ENCODE data around the gene IFIT1. TPM values are rescaled to one million over a fixed set of nuclear protein-coding genes. Genes with fewer than 3 reads are reported as not detected.

The IFIT1 gene
- total RNA-seq, 2 experiments from 2014 or later, result 6.1 to 6.3 TPM

DNA sequence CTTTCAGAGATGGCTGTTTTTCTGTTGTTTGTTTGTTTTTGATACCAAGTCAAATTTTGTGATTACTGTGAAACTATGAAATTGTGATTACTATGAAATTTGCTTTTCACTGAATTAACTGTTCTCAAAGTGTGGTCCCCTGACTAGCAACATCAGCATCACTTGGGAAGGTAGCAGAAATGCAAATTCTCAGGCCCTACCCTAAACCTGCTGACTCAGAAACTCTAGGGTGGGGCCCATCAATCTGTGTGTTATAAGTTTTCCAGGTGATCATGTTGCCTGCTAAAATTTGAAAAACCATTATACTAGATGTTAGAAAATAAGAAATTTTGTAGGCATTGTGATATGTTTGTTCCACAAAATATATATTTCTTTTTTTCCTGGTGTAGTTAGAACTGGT, 13.3 kb upstream of the IFIT1 start:
- TF ChIP-seq, protein P1, sequence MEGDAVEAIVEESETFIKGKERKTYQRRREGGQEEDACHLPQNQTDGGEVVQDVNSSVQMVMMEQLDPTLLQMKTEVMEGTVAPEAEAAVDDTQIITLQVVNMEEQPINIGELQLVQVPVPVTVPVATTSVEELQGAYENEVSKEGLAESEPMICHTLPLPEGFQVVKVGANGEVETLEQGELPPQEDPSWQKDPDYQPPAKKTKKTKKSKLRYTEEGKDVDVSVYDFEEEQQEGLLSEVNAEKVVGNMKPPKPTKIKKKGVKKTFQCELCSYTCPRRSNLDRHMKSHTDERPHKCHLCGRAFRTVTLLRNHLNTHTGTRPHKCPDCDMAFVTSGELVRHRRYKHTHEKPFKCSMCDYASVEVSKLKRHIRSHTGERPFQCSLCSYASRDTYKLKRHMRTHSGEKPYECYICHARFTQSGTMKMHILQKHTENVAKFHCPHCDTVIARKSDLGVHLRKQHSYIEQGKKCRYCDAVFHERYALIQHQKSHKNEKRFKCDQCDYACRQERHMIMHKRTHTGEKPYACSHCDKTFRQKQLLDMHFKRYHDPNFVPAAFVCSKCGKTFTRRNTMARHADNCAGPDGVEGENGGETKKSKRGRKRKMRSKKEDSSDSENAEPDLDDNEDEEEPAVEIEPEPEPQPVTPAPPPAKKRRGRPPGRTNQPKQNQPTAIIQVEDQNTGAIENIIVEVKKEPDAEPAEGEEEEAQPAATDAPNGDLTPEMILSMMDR (IDR thresholded peaks at IDR 0.05), result no peak
- intact Hi-C loops (cut with micrococcal nuclease), result no loop called here
- no peak for ATAC-seq
- no peak for DNase-seq
- H3K4me1 Mint-ChIP-seq (ENCODE audit: low read depth), result peaks cover 8% of the 10 kb centered on the region
- no peaks in the 10 kb centered on the region for H3K9me3 Mint-ChIP-seq
- H3K4me3 Mint-ChIP-seq, result no peak overlapping the region
- no peaks in the 10 kb centered on the region for H3K36me3 Mint-ChIP-seq (ENCODE audit: low read depth)
- no peak overlapping the region for H3K27ac Mint-ChIP-seq
- CTCF ChIA-PET, result interaction anchor here (1.0 to 1.6 kb wide), 4 partner anchors 10 to 128 kb away, joined by 3 to 4 read pairs (median 4); partner anchors contain the start of genes IFIT1 and LIPA
- POLR2A ChIA-PET, result no interaction called here
- peaks cover 1% of the 10 kb centered on the region for H3K27me3 Mint-ChIP-seq

DNA sequence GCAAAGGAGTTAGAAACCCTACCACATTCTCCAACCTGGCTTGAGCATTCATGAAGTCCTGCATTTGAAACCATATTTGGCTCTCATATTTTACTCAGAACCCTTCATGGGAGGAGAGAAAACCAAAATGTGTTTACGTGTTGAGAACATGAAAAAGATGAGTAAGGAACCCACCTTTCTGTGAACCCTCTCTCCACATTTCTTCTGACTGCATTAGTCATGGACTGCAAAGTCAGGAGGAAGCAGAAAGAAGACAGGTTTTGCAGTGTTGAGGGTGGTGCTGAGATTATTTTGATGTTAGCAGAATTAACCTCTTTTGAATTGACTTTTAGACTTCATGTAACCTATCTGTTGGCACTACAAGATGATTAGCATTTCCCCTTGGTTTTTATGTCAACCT, 9.7 kb upstream of the IFIT1 start:
- Mint-ChIP-seq H3K4me1 (ENCODE audit: low read depth) (peaks cover 8% of the 10 kb centered on the region), H3K27ac (no peak overlapping the region), H3K36me3 (ENCODE audit: low read depth) (no peaks in the 10 kb centered on the region), H3K4me3 (no peak overlapping the region), H3K27me3 (peaks cover 1% of the 10 kb centered on the region), H3K9me3 (no peaks in the 10 kb centered on the region)
- ATAC-seq (peak; percentile 71), DNase-seq (no peak)
- intact Hi-C loops (cut with micrococcal nuclease), result no loop called here
- ChIA-PET POLR2A (no interaction called here), CTCF (interaction anchor here (3.0 kb wide), 1 partner anchor 14 kb away, joined by 13 read pairs; no protein-coding TSS in a partner anchor)
- TF ChIP-seq, protein P1 (IDR thresholded peaks at IDR 0.05), result no peak

DNA sequence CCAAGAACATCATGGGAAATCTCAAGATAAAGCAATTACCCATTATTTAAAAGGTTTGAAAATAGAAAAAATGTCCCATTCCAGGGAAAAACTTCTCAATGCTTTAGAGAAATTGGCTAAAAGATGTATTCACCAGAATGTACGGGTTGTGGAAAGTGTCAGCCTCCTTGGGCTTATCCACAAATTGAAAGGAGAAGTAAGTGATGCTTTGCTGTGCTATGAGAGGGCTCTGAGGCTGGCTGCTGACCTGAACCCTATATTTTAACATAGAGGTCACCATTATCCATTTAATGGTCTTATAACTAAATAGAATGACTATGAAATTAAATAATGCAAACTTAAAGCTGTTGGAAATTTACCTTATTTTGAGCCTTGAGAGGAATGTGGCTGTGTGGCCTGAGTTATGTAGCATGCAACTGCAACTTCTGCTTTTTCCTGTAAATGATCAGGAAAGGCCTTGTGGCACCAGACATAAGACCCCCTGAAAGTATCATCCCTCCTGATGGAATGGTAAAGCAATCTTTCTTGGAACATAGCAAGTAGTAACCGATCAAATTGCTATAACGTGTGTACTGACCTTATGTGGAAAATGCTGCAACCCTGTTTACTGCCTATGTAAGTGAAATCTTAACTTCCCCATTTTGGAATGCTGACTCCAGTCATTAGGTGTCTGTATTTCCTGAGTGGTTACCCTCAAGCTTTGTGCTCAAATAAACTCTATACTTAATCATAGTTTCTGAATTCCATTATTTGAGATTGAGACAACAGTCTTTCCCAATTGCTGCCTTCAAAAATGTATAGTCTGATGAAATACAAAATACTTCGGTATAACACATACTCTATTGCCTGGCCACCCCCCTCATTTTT, 7.7 kb upstream of the IFIT1 start:
- H3K27ac Mint-ChIP-seq, result no peak overlapping the region
- no peak overlapping the region for H3K4me3 Mint-ChIP-seq
- no peaks in the 10 kb centered on the region for H3K9me3 Mint-ChIP-seq
- POLR2A ChIA-PET, result no interaction called here
- DNase-seq (no peak), ATAC-seq (no peak)
- no peaks in the 10 kb centered on the region for H3K36me3 Mint-ChIP-seq (ENCODE audit: low read depth)
- CTCF ChIA-PET, result interaction anchor here (1.0 to 3.0 kb wide), 3 partner anchors 16 to 83 kb away, joined by 3 to 13 read pairs (median 3); partner anchors contain the start of gene IFIT2
- peaks cover 1% of the 10 kb centered on the region for H3K27me3 Mint-ChIP-seq
- intact Hi-C loops (cut with micrococcal nuclease), result no loop called here
- TF ChIP-seq, protein P1 (IDR thresholded peaks at IDR 0.05), result no peak
- peaks cover 8% of the 10 kb centered on the region for H3K4me1 Mint-ChIP-seq (ENCODE audit: low read depth)

DNA sequence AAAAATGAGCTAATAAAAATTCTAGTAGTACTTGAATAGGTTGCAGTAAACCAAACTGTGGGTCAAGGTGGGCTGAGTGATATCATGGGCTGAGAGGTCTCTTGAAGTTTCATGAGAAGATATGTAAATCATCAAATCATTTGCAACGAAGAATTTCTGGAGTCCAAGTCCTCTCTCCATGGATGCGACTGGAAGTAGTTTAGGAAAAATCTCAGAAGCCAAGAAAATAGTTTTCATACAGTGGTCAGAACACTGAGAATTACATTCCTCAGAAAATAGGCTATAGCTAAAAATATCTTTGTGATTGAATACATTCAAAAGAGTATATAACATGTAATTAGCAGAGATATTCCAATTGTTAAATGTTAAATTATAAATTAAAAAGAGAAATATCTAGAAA, 3.6 kb upstream of the IFIT1 start:
- TF ChIP-seq, protein P1 (IDR thresholded peaks at IDR 0.05), result no peak
- H3K9me3 Mint-ChIP-seq, result no peaks in the 10 kb centered on the region
- no peaks in the 10 kb centered on the region for H3K36me3 Mint-ChIP-seq (ENCODE audit: low read depth)
- CTCF ChIA-PET, result interaction anchor here (0.9 to 2.1 kb wide), 8 partner anchors 14 to 398 kb away, joined by 3 to 7 read pairs (median 3); partner anchors contain the start of genes FAS and LIPA
- no peak overlapping the region for H3K27ac Mint-ChIP-seq
- no peaks in the 10 kb centered on the region for H3K27me3 Mint-ChIP-seq
- POLR2A ChIA-PET, result interaction anchor here (0.6 to 1.0 kb wide), 2 partner anchors 25 to 233 kb away, joined by 3 read pairs; partner anchors contain the start of gene IFIT5
- ATAC-seq (no peak), DNase-seq (no peak)
- intact Hi-C loops (cut with micrococcal nuclease), result no loop called here
- H3K4me3 Mint-ChIP-seq, result no peak overlapping the region
- H3K4me1 Mint-ChIP-seq (ENCODE audit: low read depth), result peaks cover 16% of the 10 kb centered on the region

DNA sequence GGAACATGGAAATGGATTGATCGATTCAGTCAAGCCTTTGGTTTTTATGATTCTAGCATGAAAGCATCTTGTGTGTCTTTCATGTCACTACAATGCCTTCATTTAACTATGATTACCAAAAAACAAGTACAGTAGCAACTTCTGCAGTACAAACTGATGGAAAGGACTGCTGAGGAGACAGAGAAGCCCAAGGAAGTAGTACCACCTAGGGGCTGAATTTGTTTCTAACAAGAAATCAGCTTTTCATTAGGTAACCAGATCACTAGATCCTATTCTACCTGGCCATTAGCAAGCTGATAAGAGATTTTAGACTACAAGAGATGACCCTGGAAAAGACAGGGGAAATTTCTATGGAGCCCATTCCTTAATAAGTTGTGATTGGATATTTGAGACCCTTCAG, 3.2 kb upstream of the IFIT1 start:
- CTCF ChIA-PET, result interaction anchor here (0.6 to 2.1 kb wide), 7 partner anchors 11 to 138 kb away, joined by 3 to 7 read pairs (median 3); partner anchors contain the start of gene LIPA
- intact Hi-C loops (cut with micrococcal nuclease), result no loop called here

More for the DNA sequence above, 3.2 kb upstream of the IFIT1 start:
- no peak overlapping the region for H3K4me3 Mint-ChIP-seq
- H3K4me1 Mint-ChIP-seq (ENCODE audit: low read depth), result peaks cover 16% of the 10 kb centered on the region
- no peak for ATAC-seq
- no peak overlapping the region for H3K27ac Mint-ChIP-seq
- TF ChIP-seq, protein P1 (IDR thresholded peaks at IDR 0.05), result peak; percentile 24
- POLR2A ChIA-PET, result interaction anchor here (0.6 to 1.0 kb wide), 3 partner anchors 25 to 233 kb away, joined by 3 read pairs; partner anchors contain the start of gene IFIT5
- no peak for DNase-seq
- no peaks in the 10 kb centered on the region for H3K36me3 Mint-ChIP-seq (ENCODE audit: low read depth)
- no peaks in the 10 kb centered on the region for H3K27me3 Mint-ChIP-seq
- no peaks in the 10 kb centered on the region for H3K9me3 Mint-ChIP-seq
